Subcutaneous abdominal adipose tissue (tissue), 5 donors: Measurements from ENCODE around the gene PRR14.

Experiments used
- H3K27ac ChIP-seq: one replicate; pipeline ENCODE4 v1.7.0; 2013; ENCODE audit warnings: low read depth, mild to moderate bottlenecking, inconsistent platforms, low read length, moderate library complexity
- H3K27me3 ChIP-seq, 5 donors: one replicate each; pipeline ENCODE4 v1.7.0; 2013; ENCODE audit warnings: low read length in 5 of 5, inconsistent platforms in 1 of 5; ENCODE audit not compliant: control insufficient read depth in 5 of 5, insufficient read depth in 4 of 5
- H3K36me3 ChIP-seq, 5 donors: one replicate each; pipeline ENCODE4 v1.7.0; 2013; ENCODE audit warnings: low read length in 5 of 5; ENCODE audit not compliant: control insufficient read depth in 5 of 5, insufficient read depth in 5 of 5
- H3K4me1 ChIP-seq, 5 donors: one replicate each; pipeline ENCODE4 v1.7.0; 2013; ENCODE audit warnings: low read length in 5 of 5, mild to moderate bottlenecking in 3 of 5, moderate library complexity in 1 of 5; ENCODE audit not compliant: control insufficient read depth in 5 of 5, insufficient read depth in 5 of 5
- H3K4me3 ChIP-seq, 5 donors: one replicate each; pipeline ENCODE4 v1.7.0; 2013; ENCODE audit warnings: low read length in 5 of 5, low read depth in 1 of 5
- H3K9ac ChIP-seq, 5 donors: one replicate each; pipeline ENCODE4 v1.7.0; 2013; ENCODE audit warnings: low read length in 5 of 5, mild to moderate bottlenecking in 4 of 5, moderate library complexity in 3 of 5
- H3K9me3 ChIP-seq, 5 donors: one replicate each; pipeline ENCODE4 v1.7.0; 2013; ENCODE audit warnings: low read length in 5 of 5; ENCODE audit not compliant: control insufficient read depth in 5 of 5
- donor health status: healthy.
- donor health status: healthy.
- donor health status: healthy.
- donor health status: healthy.
- donor health status: healthy.

The PRR14 gene

DNA sequence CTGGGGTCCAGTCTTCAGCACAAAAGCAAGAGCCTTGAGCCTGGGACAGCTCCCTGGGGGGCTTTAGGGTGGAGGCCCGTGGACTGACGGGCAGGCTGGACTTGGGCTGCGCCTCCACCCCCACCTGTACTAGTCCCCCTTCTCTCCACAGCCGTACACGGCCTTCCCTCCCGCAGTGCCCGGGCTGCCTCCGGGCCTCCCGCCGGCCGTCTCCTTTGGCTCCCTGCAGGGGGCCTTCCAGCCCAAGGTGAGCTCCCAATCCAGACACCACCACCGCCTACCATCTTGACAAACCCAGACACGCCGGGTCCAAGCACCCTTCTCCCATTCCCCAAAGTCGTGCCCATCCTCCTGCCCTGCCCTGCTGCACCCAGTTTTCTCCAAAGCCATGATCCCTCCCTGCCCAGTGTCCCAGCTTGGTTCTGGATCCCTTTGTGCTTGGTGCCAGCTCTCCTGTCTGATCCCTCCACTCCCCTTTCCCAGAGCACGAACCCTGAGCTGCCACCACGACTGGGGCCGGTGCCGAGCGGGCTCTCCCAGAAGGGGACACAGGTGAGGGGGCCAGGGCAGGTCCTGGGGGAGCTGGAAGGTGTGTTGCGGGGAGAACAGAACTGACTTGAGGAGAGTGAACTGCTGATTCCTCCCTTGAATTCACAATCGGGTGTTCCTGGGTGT lies 14.5 kb downstream of the PRR14 start:
- Histone ChIP-seq H3K4me1 (peaks cover 5 to 25% (median 22%) of the 10 kb centered on the region in 5 donors), H3K27me3 (no peaks in the 10 kb centered on the region), H3K9ac (no peak overlapping the region), H3K36me3 (peaks cover 5 to 92% (median 87%) of the 10 kb centered on the region in 5 donors), H3K4me3 (no peak overlapping the region), H3K27ac (no peak overlapping the region), H3K9me3 (no peaks in the 10 kb centered on the region)

DNA sequence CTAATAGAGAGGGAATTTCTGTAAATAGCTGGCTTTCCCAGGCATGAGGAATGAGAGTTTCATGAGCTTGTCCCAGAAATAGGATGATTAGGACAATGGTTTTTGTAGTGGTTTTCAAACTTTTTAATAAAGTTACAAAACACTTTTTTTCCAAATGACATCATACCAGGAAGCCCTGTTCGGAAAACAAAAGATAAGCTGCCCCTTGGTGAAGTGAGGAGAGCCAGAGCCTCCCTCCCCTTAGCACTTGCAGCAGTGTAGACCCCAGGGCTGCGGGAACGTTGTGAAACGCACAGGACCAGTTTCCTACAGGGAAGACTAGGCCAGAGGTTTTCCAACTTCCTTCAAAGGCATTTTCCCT lies 15.1 kb downstream of the PRR14 start:
- no peaks in the 10 kb centered on the region for H3K27me3 ChIP-seq
- H3K9ac ChIP-seq: no peak overlapping the region
- peaks cover 2 to 20% (median 16%) of the 10 kb centered on the region in 5 donors for H3K4me1 ChIP-seq
- peaks cover 5 to 95% (median 90%) of the 10 kb centered on the region in 5 donors for H3K36me3 ChIP-seq
- H3K4me3 ChIP-seq: no peak overlapping the region
- no peak overlapping the region for H3K27ac ChIP-seq
- H3K9me3 ChIP-seq: no peaks in the 10 kb centered on the region

DNA sequence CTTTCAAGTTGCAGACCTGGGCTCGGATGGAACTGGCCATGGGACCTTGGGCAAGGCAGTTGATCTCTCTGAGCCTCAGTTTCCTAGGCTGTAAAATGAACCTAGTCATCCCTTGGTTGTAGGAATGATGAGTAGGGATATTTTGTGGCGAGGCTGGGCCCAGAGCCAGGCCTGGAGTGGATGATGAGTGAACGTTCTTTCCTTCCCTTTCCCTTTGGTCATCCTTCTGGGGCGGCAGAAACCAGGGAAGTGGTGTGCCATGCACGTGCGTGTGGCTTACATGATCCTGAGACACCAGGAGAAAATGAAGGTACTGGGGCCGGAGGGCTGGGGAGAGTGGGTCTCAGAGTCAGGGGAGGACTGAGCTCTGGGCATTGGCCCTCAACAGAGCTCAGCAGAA lies 15.9 kb downstream of the PRR14 start:
- Histone ChIP-seq H3K4me1 (peaks cover 0 to 11% (median 8%) of the 10 kb centered on the region in 5 donors), H3K4me3 (no peak overlapping the region), H3K36me3 (peaks cover 5 to 90% (median 82%) of the 10 kb centered on the region in 5 donors), H3K9ac (no peak overlapping the region), H3K27ac (no peak overlapping the region), H3K9me3 (no peaks in the 10 kb centered on the region), H3K27me3 (no peaks in the 10 kb centered on the region)

DNA sequence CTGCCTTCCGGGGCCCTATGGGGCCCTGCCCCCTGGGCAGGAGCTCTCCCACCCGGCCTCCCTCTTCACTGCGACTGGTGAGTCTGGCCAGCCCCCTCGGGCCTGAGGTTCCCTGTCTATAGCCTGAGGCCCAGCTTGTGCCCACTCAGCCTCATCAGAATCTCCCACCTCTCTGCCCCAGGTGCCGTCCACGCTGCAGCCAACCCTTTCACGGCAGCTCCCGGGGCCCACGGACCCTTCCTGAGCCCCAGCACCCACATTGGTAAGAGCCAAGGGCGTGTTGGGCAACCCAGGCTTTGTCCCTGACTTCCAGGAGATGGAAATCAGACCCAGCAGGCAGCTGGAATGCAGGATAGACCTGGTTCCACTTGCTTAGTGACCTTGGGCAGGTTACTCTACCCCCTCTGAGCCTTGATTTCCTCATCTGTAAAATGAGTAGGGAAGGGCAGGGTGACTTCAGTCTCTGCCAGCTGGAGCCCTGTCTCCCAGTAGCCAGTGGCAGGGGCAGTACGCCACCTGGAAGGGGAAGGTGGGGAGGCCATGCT lies 16.7 kb downstream of the PRR14 start:
- H3K9ac ChIP-seq: peak overlapping the region in 1 of 5 donors; percentile 20
- peaks cover 5 to 82% (median 76%) of the 10 kb centered on the region in 5 donors for H3K36me3 ChIP-seq
- H3K27ac ChIP-seq: no peak overlapping the region
- no peak overlapping the region for H3K4me3 ChIP-seq
- no peaks in the 10 kb centered on the region for H3K27me3 ChIP-seq
- H3K4me1 ChIP-seq: peaks cover 0 to 5% (median 4%) of the 10 kb centered on the region in 5 donors
- no peaks in the 10 kb centered on the region for H3K9me3 ChIP-seq

GRCh38 chr16:30668393-30668792 lies 17.6 kb downstream of the PRR14 start:
- Histone ChIP-seq H3K9ac (no peak overlapping the region), H3K27me3 (no peaks in the 10 kb centered on the region), H3K4me3 (no peak overlapping the region), H3K27ac (no peak overlapping the region), H3K9me3 (no peaks in the 10 kb centered on the region), H3K4me1 (peaks cover 0 to 5% (median 4%) of the 10 kb centered on the region in 5 donors), H3K36me3 (peaks cover 0 to 73% (median 67%) of the 10 kb centered on the region in 5 donors)

- Histone ChIP-seq H3K36me3 (peaks cover 0 to 67% (median 60%) of the 10 kb centered on the region in 5 donors), H3K4me3 (no peak overlapping the region), H3K27me3 (no peaks in the 10 kb centered on the region), H3K4me1 (no peaks in the 10 kb centered on the region), H3K27ac (no peak overlapping the region), H3K9me3 (no peaks in the 10 kb centered on the region), H3K9ac (no peak overlapping the region)
Measured at GRCh38 chr16:30669026-30669902, 18.5 kb downstream of the PRR14 start.

DNA sequence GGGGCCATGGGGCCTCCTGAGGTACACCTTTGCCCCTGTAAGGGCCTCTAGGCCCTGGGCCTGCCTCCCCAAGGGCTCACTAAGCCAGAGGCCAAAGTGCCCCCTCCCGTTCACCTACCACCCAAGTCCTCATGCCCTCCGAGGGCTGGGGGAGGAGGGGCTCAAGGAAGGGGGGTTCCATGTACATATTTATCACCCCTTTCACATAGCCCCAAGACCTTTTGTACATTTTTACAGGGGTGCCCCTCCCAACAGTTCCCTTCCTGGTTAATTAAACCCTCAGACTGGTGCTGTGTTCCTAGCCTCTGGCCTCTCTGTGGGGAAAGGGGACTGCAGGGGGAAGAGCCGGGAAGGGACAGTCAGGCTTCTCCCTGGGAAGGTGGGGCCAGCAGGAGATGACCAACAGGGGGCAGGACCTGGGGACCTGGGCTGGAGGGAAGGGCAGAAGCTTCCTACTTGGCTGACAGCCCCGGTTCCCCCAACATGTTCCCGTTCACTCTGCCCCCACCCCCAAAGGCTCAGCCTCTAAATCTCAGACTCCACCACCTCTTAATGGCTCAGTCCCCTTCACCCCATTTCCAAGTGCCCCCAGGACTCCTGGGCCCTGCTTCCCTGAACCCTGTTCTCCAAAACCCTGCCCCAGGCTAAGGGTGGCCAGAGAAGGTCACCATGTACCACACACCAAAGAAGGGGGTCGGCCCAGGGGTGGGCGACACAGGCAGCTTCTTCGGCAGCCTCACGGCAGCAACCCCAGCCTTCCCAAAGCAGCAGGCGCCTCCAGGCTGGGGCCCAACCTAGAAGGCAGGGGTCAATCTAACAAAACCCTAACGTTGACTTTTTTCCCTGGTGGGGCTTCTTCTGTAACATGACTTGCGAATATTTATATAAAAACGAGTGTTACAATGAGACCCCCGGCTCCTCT lies 19.4 kb downstream of the PRR14 start:
- no peak overlapping the region for H3K4me3 ChIP-seq
- H3K36me3 ChIP-seq: peaks cover 0 to 59% (median 52%) of the 10 kb centered on the region in 5 donors
- no peak overlapping the region for H3K9ac ChIP-seq
- H3K4me1 ChIP-seq: no peaks in the 10 kb centered on the region
- H3K9me3 ChIP-seq: no peaks in the 10 kb centered on the region
- no peak overlapping the region for H3K27ac ChIP-seq
- H3K27me3 ChIP-seq: no peaks in the 10 kb centered on the region

DNA sequence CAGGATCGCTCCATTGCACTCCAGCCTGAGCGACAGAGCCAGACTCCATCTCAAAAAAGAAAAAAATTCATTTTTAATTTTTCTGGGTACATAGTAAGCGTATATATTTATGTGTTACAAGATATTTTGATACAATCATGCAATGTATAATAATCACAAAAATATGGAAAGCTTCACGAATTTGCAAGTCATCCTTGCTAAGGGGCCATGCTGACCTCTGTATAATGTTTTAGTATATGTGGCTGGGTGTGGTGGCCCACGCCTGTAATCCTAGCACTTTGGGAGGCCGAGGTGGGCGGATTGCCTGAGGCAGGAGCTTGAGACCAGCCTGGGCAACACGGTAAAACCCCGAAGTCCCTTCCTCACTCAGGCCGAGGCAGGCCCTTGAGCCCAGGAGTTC lies 24.4 kb downstream of the PRR14 start:
- Histone ChIP-seq H3K4me1 (no peaks in the 10 kb centered on the region), H3K36me3 (peaks cover 0 to 9% (median 4%) of the 10 kb centered on the region in 5 donors), H3K9ac (no peak overlapping the region), H3K27me3 (no peaks in the 10 kb centered on the region), H3K9me3 (no peaks in the 10 kb centered on the region), H3K27ac (no peak overlapping the region), H3K4me3 (no peak overlapping the region)

DNA sequence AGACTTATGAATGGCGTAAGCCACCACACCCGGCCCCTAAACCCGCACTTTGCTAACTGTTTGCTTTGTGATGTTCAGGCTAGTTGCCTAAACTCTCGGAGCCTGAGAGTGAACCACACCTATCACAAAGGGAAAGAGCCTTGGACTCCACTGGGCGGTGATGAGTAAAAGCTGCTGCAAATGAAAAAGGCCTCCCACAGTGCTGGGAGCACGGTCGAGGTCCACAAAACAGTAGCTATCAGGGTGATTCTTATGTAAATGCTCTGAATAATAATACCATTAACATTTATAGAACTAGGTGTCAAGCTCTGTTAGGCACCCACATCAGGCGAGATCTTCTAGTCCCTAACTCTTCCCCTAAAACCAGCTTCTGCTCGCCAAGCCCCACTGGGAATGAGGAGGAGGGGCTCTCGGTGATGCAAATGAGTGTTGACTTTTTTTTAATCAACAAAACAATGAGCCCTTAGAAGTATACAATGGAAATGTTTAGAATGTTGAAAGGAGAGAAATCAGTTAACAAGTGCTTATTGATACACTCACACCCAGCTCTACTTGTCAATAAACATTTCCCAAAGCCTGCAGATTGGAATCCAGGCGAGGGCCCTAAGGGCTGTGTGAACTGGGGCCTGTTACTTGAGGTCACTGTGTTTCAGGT lies 27.3 kb downstream of the PRR14 start:
- Histone ChIP-seq H3K27me3 (no peaks in the 10 kb centered on the region), H3K4me1 (no peaks in the 10 kb centered on the region), H3K9ac (no peak overlapping the region), H3K4me3 (no peak overlapping the region), H3K27ac (no peak overlapping the region), H3K36me3 (no peaks in the 10 kb centered on the region), H3K9me3 (no peaks in the 10 kb centered on the region)
